ENCODE data around the gene SLC7A10. TPM values are rescaled to one million over a fixed set of nuclear protein-coding genes. Genes with fewer than 3 reads are reported as not detected.

Gene SLC7A10
- total RNA-seq, 1 experiment from 2014 or later = not detected

DNA sequence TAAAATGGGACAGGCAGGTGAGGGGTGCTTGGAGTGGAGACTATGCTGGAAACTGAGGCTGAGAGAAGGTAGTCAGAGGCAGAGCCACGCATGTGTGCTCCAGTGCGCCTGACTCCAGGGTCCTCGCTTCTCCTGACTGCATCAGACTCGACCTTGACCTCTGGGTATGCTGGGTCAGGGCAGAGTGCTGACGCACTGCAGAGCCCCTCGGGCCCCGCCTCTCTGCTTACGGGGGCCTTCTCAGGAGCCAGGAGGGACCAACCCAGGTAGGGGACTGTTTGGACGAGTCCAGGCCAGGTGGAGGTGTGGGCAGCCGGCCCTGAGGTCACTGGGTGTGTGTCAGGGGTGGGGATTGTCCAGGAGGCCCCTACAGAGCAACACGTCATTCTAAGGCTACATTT, 22.9 kb upstream of the SLC7A10 start:
- no peaks in the 10 kb centered on the region for H3K36me3 Mint-ChIP-seq (ENCODE audit: insufficient read depth, unreplicated experiment)
- Histone ChIP-seq H3K9me3 (peaks cover 7% of the 10 kb centered on the region; the same call in 1 of the 2 replicates), H3K4me1 (peaks cover 22% of the 10 kb centered on the region; the same call in 1 of the 2 replicates), H3K27me3 (replicated peaks; ENCODE audit: control insufficient read depth, insufficient read depth, low read length) (no peaks in the 10 kb centered on the region), H3K36me3 (ENCODE audit: control insufficient read depth, insufficient read depth, low read length) (no peaks in the 10 kb centered on the region), H3K4me3 (ENCODE audit: low read depth, low read length) (no peak overlapping the region)
- DNase-seq = no peak
- no peak overlapping the region for H3K4me3 Mint-ChIP-seq (ENCODE audit: unreplicated experiment)
- POLR2A ChIA-PET = no interaction called here
- no peaks in the 10 kb centered on the region for H3K27me3 Mint-ChIP-seq (ENCODE audit: insufficient read depth, unreplicated experiment)
- no TSS peak for BruUV-seq (replicated peaks)
- CTCF ChIA-PET = interaction anchor here (0.9 kb wide), 1 partner anchor 155 kb away, joined by 4 read pairs; no protein-coding TSS in a partner anchor
- H3K27ac Mint-ChIP-seq (ENCODE audit: unreplicated experiment) = no peak overlapping the region
- intact Hi-C loops (cut with micrococcal nuclease; ENCODE audit: unreplicated experiment) = loop anchor here (5.0 kb wide), 1 partner anchor 44 kb away; no protein-coding TSS in a partner anchor
- H3K9me3 Mint-ChIP-seq (ENCODE audit: unreplicated experiment) = no peaks in the 10 kb centered on the region
- TF ChIP-seq, protein P1, sequence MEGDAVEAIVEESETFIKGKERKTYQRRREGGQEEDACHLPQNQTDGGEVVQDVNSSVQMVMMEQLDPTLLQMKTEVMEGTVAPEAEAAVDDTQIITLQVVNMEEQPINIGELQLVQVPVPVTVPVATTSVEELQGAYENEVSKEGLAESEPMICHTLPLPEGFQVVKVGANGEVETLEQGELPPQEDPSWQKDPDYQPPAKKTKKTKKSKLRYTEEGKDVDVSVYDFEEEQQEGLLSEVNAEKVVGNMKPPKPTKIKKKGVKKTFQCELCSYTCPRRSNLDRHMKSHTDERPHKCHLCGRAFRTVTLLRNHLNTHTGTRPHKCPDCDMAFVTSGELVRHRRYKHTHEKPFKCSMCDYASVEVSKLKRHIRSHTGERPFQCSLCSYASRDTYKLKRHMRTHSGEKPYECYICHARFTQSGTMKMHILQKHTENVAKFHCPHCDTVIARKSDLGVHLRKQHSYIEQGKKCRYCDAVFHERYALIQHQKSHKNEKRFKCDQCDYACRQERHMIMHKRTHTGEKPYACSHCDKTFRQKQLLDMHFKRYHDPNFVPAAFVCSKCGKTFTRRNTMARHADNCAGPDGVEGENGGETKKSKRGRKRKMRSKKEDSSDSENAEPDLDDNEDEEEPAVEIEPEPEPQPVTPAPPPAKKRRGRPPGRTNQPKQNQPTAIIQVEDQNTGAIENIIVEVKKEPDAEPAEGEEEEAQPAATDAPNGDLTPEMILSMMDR (IDR thresholded peaks at IDR 0.05; ENCODE audit: insufficient read depth in 1 of 2, low read depth in 1 of 2, low read length in 1 of 2, severe bottlenecking in 1 of 2, unreplicated experiment in 1 of 2) = no peak
- peaks cover 6% of the 10 kb centered on the region for H3K4me1 Mint-ChIP-seq (ENCODE audit: low read depth, unreplicated experiment)

DNA sequence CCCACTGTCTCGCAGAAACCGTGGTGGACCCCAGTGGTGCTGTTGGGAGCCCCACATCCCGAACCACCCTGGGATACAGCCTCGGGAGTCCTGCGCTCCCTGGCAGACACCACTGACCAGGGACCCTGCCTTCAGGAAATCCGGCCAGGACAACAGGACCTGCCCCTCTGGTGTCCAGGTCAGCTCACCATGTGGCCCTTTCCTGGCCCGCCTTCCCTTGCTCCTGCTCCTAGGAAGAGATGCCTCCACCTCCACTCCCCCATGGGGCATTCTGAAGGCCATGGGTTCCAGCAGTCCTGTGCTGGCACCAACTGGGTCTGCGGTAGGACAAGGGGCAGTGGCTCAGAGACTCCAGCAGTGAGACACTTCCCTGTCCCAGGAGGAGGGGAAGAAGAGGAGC, 22.5 kb upstream of the SLC7A10 start:
- no peak overlapping the region for H3K27ac Mint-ChIP-seq (ENCODE audit: unreplicated experiment)
- H3K4me1 Mint-ChIP-seq (ENCODE audit: low read depth, unreplicated experiment) = peaks cover 6% of the 10 kb centered on the region
- Histone ChIP-seq H3K4me3 (ENCODE audit: low read depth, low read length) (no peak overlapping the region), H3K9me3 (peaks cover 7% of the 10 kb centered on the region; the same call in 1 of the 2 replicates), H3K36me3 (ENCODE audit: control insufficient read depth, insufficient read depth, low read length) (no peaks in the 10 kb centered on the region), H3K4me1 (peaks cover 22% of the 10 kb centered on the region; the same call in 1 of the 2 replicates), H3K27me3 (replicated peaks; ENCODE audit: control insufficient read depth, insufficient read depth, low read length) (no peaks in the 10 kb centered on the region)
- no peak for DNase-seq
- no peaks in the 10 kb centered on the region for H3K9me3 Mint-ChIP-seq (ENCODE audit: unreplicated experiment)
- TF ChIP-seq, protein P1 (IDR thresholded peaks at IDR 0.05; ENCODE audit: insufficient read depth in 1 of 2, low read depth in 1 of 2, low read length in 1 of 2, severe bottlenecking in 1 of 2, unreplicated experiment in 1 of 2) = no peak
- H3K36me3 Mint-ChIP-seq (ENCODE audit: insufficient read depth, unreplicated experiment) = no peaks in the 10 kb centered on the region
- ChIA-PET POLR2A (no interaction called here), CTCF (interaction anchor here (0.6 kb wide), 1 partner anchor 103 kb away, joined by 4 read pairs; no protein-coding TSS in a partner anchor)
- no peak overlapping the region for H3K4me3 Mint-ChIP-seq (ENCODE audit: unreplicated experiment)
- no peaks in the 10 kb centered on the region for H3K27me3 Mint-ChIP-seq (ENCODE audit: insufficient read depth, unreplicated experiment)
- intact Hi-C loops (cut with micrococcal nuclease; ENCODE audit: unreplicated experiment) = loop anchor here (5.0 kb wide), 1 partner anchor 44 kb away; no protein-coding TSS in a partner anchor
- no TSS peak for BruUV-seq (replicated peaks)

DNA sequence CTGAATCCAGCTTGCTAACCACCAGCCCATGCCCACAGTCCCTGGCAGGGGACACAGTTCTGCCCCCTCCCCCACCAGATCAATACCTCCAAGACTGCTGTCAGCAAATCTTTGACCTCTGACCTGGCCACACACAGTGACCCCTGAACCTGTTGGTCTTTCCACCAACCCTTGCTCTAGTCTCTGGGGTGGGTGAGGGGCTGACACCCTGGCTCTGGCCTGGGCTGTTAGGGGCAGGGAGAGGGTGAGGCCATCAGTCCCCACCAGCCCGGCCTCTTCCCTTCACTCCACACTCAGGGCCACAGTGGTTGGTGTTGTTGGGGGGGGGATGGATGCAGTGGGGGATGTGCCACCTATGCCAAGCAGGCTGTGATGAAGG, 21.8 kb upstream of the SLC7A10 start:
- no peak for DNase-seq
- intact Hi-C loops (cut with micrococcal nuclease; ENCODE audit: unreplicated experiment) = loop anchor here (5.0 kb wide), 1 partner anchor 45 kb away; no protein-coding TSS in a partner anchor
- no TSS peak for BruUV-seq (replicated peaks)
- H3K9me3 Mint-ChIP-seq (ENCODE audit: unreplicated experiment) = no peaks in the 10 kb centered on the region
- H3K4me3 Mint-ChIP-seq (ENCODE audit: unreplicated experiment) = no peak overlapping the region
- Histone ChIP-seq H3K9me3 (peaks cover 7% of the 10 kb centered on the region; the same call in 1 of the 2 replicates), H3K36me3 (ENCODE audit: control insufficient read depth, insufficient read depth, low read length) (no peaks in the 10 kb centered on the region), H3K4me1 (peaks cover 22% of the 10 kb centered on the region; the same call in 1 of the 2 replicates), H3K4me3 (ENCODE audit: low read depth, low read length) (no peak overlapping the region), H3K27me3 (replicated peaks; ENCODE audit: control insufficient read depth, insufficient read depth, low read length) (no peaks in the 10 kb centered on the region)
- ChIA-PET POLR2A (no interaction called here), CTCF (interaction anchor here (0.6 to 1.3 kb wide), 2 partner anchors 45 to 103 kb away, joined by 3 to 4 read pairs; no protein-coding TSS in a partner anchor)
- H3K36me3 Mint-ChIP-seq (ENCODE audit: insufficient read depth, unreplicated experiment) = no peaks in the 10 kb centered on the region
- H3K4me1 Mint-ChIP-seq (ENCODE audit: low read depth, unreplicated experiment) = peaks cover 6% of the 10 kb centered on the region
- TF ChIP-seq, protein P1 (IDR thresholded peaks at IDR 0.05; ENCODE audit: insufficient read depth in 1 of 2, low read depth in 1 of 2, low read length in 1 of 2, severe bottlenecking in 1 of 2, unreplicated experiment in 1 of 2) = no peak
- H3K27me3 Mint-ChIP-seq (ENCODE audit: insufficient read depth, unreplicated experiment) = no peaks in the 10 kb centered on the region
- H3K27ac Mint-ChIP-seq (ENCODE audit: unreplicated experiment) = no peak overlapping the region

All from Caco-2 (cell line).